IPS DF 6.9 (cell line): Measurements from ENCODE around the gene BCKDK.

Source experiments
- DNase-seq: peaks from one replicate; pipeline ENCODE4 v3.0.0-alpha.2; 2013; ENCODE audit warnings: low read depth, low spot score
- H3K27ac ChIP-seq: one replicate; pipeline ENCODE4 v1.5.1; 2013; ENCODE audit warnings: low read length, control low read depth
- H3K27me3 ChIP-seq: 2 replicates; pipeline ENCODE4 v1.6.1; 2013; ENCODE audit warnings: mild to moderate bottlenecking, low read length; ENCODE audit not compliant: control insufficient read depth, insufficient read depth
- H3K36me3 ChIP-seq: 2 replicates; pipeline ENCODE4 v1.6.1; 2013; ENCODE audit warnings: low read length; ENCODE audit not compliant: control insufficient read depth, insufficient read depth
- H3K4me1 ChIP-seq: 2 replicates; pipeline ENCODE4 v1.6.1; 2013; ENCODE audit warnings: low read length; ENCODE audit not compliant: control insufficient read depth, insufficient read depth
- H3K4me3 ChIP-seq: 2 replicates; pipeline ENCODE4 v1.5.1; 2013; ENCODE audit warnings: mild to moderate bottlenecking, low read length
- H3K9me3 ChIP-seq: 2 replicates; pipeline ENCODE4 v1.6.1; 2013; ENCODE audit warnings: low read length, inconsistent platforms; ENCODE audit not compliant: control insufficient read depth, insufficient read depth
- WGBS: extraction: QIAGEN DNeasy Blood & Tissue Kit; methylation state at CpG from one replicate; pipeline ENCODE4 v1.1.7; 2013; ENCODE audit warnings: mixed read lengths, missing lambda C conversion rate; ENCODE audit not compliant: insufficient read length, insufficient coverage; 5-methylcytosine and 5-hydroxymethylcytosine counted together

Gene BCKDK

DNA sequence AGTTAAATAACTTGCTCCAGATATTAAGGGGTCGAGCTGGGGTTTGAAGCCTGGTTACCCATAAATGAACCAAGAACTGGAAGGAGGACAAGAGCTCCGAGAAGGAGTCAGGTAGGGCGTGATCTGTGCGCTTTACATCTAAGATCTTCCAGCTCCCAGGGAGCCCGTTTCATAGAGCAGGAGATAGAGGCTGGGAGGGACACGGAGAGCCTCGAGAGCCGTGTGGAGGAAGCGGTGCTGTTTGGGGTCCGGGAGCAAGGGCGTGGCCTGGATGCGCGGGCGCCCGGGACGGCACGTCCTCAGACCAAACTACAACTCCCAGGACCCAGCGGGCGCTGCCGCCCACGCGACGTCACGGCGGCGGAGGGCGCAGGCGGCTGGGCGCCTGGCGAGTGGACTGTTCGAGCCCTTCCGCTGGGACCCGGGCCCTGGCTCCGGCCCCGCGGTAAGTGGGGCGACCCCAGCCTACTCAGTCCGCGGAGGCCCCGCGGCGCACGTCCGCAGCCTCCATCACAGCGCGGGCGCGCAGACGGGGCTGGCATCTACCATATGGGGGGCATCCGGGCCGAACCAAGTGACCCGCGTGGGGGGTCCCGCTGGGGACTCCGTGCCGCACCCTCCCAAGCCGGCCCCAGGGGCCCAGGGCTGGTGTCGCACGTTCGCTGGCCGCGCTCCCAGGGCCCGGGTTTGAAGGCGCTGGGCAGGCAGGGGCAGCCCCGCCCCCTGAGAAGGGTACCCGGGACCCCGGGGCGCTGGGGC, at the start of gene BCKDK:
Gene BCKDK (plus strand): TSS at position 352 of the 759 bp plus-strand sequence. CDS start 838 bp downstream, outside the sequence.
- Histone ChIP-seq H3K27me3 (no peaks in the 10 kb centered on the region), H3K4me3 (peak within 1 kb of the TSS; percentile 78), H3K4me1 (peaks cover 4% of the 10 kb centered on the region), H3K36me3 (peaks cover 7% of the 10 kb centered on the region), H3K27ac (no peak within 1 kb of the TSS), H3K9me3 (no peaks in the 10 kb centered on the region)
- no CpG with 5 or more reads among the region's 68 CpGs for WGBS
- DNase-seq, result no peak

DNA sequence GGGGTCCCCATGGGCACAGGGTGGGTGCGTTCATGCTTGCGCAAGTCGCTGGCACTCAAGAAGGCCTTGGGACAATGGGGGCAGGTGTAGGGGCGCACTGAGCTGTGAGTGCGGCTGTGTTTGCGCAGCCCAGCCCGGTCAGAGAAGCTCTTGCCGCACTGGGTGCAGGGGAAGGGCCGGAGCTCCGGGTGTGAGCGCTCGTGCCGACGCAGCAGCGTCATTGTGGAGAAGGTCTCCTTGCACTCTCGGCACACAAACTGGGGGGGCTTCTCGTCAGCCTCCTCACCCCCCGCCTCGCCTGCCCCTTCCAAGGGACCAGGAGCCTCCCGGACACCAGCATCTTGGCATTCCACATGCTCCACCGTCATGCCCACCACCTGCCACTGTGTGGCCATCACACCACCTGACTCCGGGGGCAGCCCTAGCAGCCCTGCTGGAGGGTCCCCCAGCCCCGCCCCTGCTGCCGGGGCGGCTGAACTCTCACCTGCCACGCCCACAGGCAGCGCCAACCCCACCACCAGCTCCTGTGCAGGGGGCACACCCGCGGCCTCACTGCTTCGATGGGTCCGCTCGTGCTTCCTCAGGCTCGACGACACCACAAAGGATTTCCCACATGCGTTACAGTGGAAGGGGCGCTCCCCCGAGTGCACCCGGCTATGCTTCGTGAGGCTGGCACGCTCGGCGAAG, 46.9 kb upstream of the BCKDK start:
- no peak for DNase-seq
- Histone ChIP-seq H3K27ac (no peak overlapping the region), H3K9me3 (no peaks in the 10 kb centered on the region), H3K4me1 (no peaks in the 10 kb centered on the region), H3K36me3 (peaks cover 17% of the 10 kb centered on the region), H3K4me3 (no peak overlapping the region; the same call in 1 of the 2 replicates), H3K27me3 (no peaks in the 10 kb centered on the region)
- WGBS, result no CpG with 5 or more reads among the region's 42 CpGs

DNA sequence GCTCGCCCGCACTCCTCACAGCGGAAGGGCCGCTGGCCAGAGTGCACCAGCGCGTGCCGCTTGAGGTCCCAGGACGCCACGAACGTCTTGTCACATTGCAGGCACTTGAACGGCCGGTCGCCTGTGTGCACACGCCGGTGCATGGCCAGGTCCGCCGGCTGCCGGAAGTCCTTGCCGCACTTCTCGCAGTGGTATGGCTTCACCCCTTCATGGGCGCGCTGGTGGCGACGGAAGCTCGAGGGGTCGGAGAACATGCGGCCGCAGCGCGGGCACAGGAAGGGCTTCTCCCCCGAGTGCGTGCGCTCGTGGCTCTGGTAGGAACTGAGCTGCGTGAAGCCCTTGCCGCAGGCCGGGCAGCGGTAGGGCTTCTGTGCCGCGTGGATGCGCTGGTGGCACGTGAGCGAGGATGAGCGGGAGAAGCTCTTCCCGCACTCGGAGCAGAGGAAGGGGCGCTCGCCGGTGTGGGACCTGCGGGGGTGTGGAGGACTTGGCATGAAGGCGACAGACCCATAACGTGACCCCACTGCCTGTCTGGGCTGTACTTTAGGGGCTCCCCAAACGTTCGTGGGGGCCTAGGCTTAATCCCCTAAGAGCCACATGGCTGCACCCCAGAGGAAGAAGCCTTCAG, 46.3 kb upstream of the BCKDK start:
- WGBS, result no CpG with 5 or more reads among the region's 54 CpGs
- Histone ChIP-seq H3K4me3 (no peak overlapping the region), H3K9me3 (no peaks in the 10 kb centered on the region), H3K27me3 (no peaks in the 10 kb centered on the region), H3K4me1 (no peaks in the 10 kb centered on the region), H3K36me3 (peaks cover 17% of the 10 kb centered on the region), H3K27ac (no peak overlapping the region)
- no peak for DNase-seq

GRCh38 chr16:31063495-31063842, 44.7 kb upstream of the BCKDK start:
- no peak overlapping the region for H3K27ac ChIP-seq
- H3K36me3 ChIP-seq, result peaks cover 17% of the 10 kb centered on the region
- H3K4me3 ChIP-seq, result no peak overlapping the region
- H3K27me3 ChIP-seq, result no peaks in the 10 kb centered on the region
- no peaks in the 10 kb centered on the region for H3K9me3 ChIP-seq
- H3K4me1 ChIP-seq, result no peaks in the 10 kb centered on the region
- DNase-seq, result no peak
- no CpG with 5 or more reads among the region's 9 CpGs for WGBS

DNA sequence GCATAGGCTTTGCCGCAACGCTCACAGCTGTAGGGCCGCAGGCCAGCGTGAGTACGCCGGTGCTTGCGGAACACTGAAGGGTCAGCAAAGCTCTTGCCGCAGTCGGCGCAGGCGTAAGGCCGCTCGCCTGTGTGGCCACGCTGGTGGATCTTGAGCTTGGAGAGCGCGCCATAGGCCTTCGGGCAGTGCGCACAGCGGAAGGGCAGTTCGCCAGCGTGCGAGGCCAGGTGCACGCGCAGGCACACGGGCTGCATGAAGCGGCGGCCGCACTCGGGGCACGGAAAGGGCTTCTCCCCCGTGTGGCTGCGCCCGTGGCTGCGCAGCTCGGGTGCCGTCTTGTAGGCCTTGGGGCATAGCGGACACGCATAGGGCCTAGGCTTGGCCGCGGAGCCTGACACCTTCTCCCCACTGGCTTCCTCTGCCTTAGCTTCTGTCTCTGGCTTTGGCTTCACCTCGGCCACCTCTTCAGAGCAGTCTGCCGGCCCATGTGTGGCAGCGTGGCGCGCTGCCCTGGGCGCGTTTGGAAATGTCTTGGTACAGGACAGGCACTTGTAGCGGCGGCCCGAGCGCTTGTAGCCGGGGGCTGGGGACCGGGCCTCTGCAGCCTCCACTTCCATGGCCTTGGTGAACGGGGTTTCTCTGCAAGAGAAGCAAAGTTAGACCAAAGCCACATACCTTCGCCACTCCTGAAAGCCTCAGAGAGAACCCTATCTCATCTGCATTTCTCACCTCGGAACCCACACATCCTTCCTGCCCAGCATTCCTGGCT, 44.2 kb upstream of the BCKDK start:
- no peak for DNase-seq
- Histone ChIP-seq H3K27me3 (no peaks in the 10 kb centered on the region), H3K27ac (no peak overlapping the region), H3K9me3 (no peaks in the 10 kb centered on the region), H3K4me3 (no peak overlapping the region), H3K36me3 (peaks cover 17% of the 10 kb centered on the region), H3K4me1 (no peaks in the 10 kb centered on the region)
- WGBS, result no CpG with 5 or more reads among the region's 56 CpGs

GRCh38 chr16:31064882-31065461, 43.2 kb upstream of the BCKDK start:
- H3K4me1 ChIP-seq, result no peaks in the 10 kb centered on the region
- no peaks in the 10 kb centered on the region for H3K27me3 ChIP-seq
- H3K36me3 ChIP-seq, result peaks cover 17% of the 10 kb centered on the region
- no CpG with 5 or more reads among the region's 4 CpGs for WGBS
- DNase-seq, result no peak
- no peak overlapping the region for H3K4me3 ChIP-seq
- H3K27ac ChIP-seq, result no peak overlapping the region
- H3K9me3 ChIP-seq, result no peaks in the 10 kb centered on the region

GRCh38 chr16:31067342-31067741, 40.8 kb upstream of the BCKDK start:
- no peak overlapping the region for H3K4me3 ChIP-seq
- H3K36me3 ChIP-seq, result peaks cover 4% of the 10 kb centered on the region
- H3K27ac ChIP-seq, result no peak overlapping the region
- no peaks in the 10 kb centered on the region for H3K27me3 ChIP-seq
- H3K9me3 ChIP-seq, result no peaks in the 10 kb centered on the region
- H3K4me1 ChIP-seq, result no peaks in the 10 kb centered on the region
- DNase-seq, result no peak
- no CpG with 5 or more reads among the region's 3 CpGs for WGBS

DNA sequence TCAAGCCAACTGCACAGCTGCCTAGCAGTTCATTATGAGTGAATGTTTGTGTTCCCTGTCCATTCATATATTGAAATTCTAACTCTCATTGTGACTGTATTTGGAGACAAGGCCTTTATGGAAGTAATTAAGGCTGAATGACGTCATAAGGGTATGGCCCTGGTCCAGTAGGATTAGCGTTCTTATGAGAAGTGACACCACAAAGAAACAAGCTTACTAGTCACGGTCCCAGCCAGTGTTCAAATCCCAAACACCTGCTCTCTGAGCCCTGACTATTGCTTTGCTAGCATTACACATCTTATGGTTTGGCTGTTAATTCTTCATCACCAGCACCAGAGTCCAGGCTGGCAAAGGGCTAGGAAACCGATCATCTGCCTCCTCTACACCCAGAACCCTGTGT, 36.3 kb upstream of the BCKDK start:
- no peak for DNase-seq
- H3K36me3 ChIP-seq, result peaks cover 6% of the 10 kb centered on the region
- H3K4me1 ChIP-seq, result no peaks in the 10 kb centered on the region
- H3K9me3 ChIP-seq, result no peaks in the 10 kb centered on the region
- H3K4me3 ChIP-seq, result no peak overlapping the region; the same call in 1 of the 2 replicates
- no CpG with 5 or more reads among the region's 4 CpGs for WGBS
- no peaks in the 10 kb centered on the region for H3K27me3 ChIP-seq
- no peak overlapping the region for H3K27ac ChIP-seq

- H3K4me1 ChIP-seq, result no peaks in the 10 kb centered on the region
- no peaks in the 10 kb centered on the region for H3K27me3 ChIP-seq
- peak overlapping the region; percentile 92 for H3K4me3 ChIP-seq
- H3K27ac ChIP-seq, result no peak overlapping the region
- WGBS, result no CpG with 5 or more reads among the region's 27 CpGs
- H3K9me3 ChIP-seq, result no peaks in the 10 kb centered on the region
- no peak for DNase-seq
- H3K36me3 ChIP-seq, result peaks cover 13% of the 10 kb centered on the region
Measured at GRCh38 chr16:31072540-31073141, 35.5 kb upstream of the BCKDK start.
